Endothelial cell of umbilical vein (primary cell): ENCODE measurements around the gene PDYN. TPM values are rescaled to one million over a fixed set of nuclear protein-coding genes. Genes with fewer than 3 reads are reported as not detected.

Experiments used
- BruUV-seq: library from RNA; stranded (reverse); fragments of 400-500 nt; replicated peaks from 2 replicates; lab custom pipeline; 2021; lab: Mats Ljungman, UMichigan
- CTCF ChIA-PET: fragments of 300-600, 350-600 bp; sonication (Branson Sonifier 250); formaldehyde crosslinking; loops from one replicate; lab custom pipeline; 2021; ENCODE audit warnings: antibody characterized with exemption, inconsistent platforms; lab: Charles Lee
- POLR2A ChIA-PET: fragments of 300-600, 350-600 bp; sonication (Branson Sonifier 250); formaldehyde crosslinking; loops from one replicate; lab custom pipeline; 2021; ENCODE audit warnings: antibody characterized with exemption, inconsistent platforms; lab: Charles Lee
- DNase-seq: peaks from one replicate; pipeline ENCODE4 v3.0.0-alpha.2; 2011; ENCODE audit warnings: low read depth, low spot score
- FAIRE-seq: peaks from 2 replicates; lab custom pipeline; 2011; peaks lifted over from hg19 to GRCh38; lab: Jason Lieb, UNC
- H2AFZ ChIP-seq: 2 replicates; pipeline ENCODE4 v1.6.0; 2012; ENCODE audit warnings: low read depth, low read length, control low read depth, inconsistent platforms
- H3K27ac ChIP-seq: 2 replicates; pipeline ENCODE4 v1.5.1; 2011; ENCODE audit warnings: low read depth, mild to moderate bottlenecking, control low read depth, low read length, moderate library complexity; ENCODE audit not compliant: insufficient read depth
- H3K27me3 ChIP-seq, 2 experiments: 2 replicates each; pipeline versions ENCODE4 v1.6.0 to v1.6.1; 2011; ENCODE audit warnings: low read length in 2 of 2, mixed read lengths in 1 of 2; ENCODE audit not compliant: control insufficient read depth in 2 of 2, insufficient read depth in 2 of 2
- H3K36me3 ChIP-seq, 2 experiments: 2 replicates in 1 of 2; 3 replicates in 1 of 2; pipeline ENCODE4 v1.5.1; 2011; ENCODE audit warnings: low read length in 2 of 2, mild to moderate bottlenecking in 1 of 2, moderate library complexity in 1 of 2; ENCODE audit not compliant: control insufficient read depth in 2 of 2, insufficient read depth in 2 of 2; ENCODE audit errors: extremely low read depth in 1 of 2
- H3K4me1 ChIP-seq: 3 replicates; pipeline ENCODE4 v1.5.1; 2011; ENCODE audit warnings: mild to moderate bottlenecking, low read length; ENCODE audit not compliant: control insufficient read depth, insufficient read depth; ENCODE audit errors: extremely low read depth
- H3K4me2 ChIP-seq: 2 replicates; pipeline ENCODE4 v1.6.1; 2011; ENCODE audit warnings: low read length, control low read depth, mixed read lengths; ENCODE audit not compliant: insufficient read depth
- H3K4me3 ChIP-seq, 3 experiments: fragments of 200-600 bp in 1 of 3; sonication (generic), shearing (Covaris generic) in 1 of 3; replicated peaks in 1 of 3; 2 replicates each; pipeline ENCODE4 v1.5.1; 2011 to 2016; ENCODE audit warnings: control low read depth in 3 of 3, low read length in 3 of 3, mild to moderate bottlenecking in 2 of 3, inconsistent platforms in 1 of 3, low read depth in 1 of 3, moderate library complexity in 1 of 3; ENCODE audit not compliant: insufficient read depth in 1 of 3
- H3K79me2 ChIP-seq: 2 replicates; pipeline ENCODE4 v1.6.0; 2012; ENCODE audit warnings: low read length, inconsistent platforms; ENCODE audit not compliant: control insufficient read depth, insufficient read depth
- H3K9ac ChIP-seq: replicated peaks from 2 replicates; pipeline ENCODE3; 2011; ENCODE audit warnings: low read length, control low read depth; ENCODE audit not compliant: insufficient read depth; ENCODE audit errors: extremely low read depth
- H3K9me1 ChIP-seq: replicated peaks from 3 replicates; pipeline ENCODE4 v1.6.0; 2011; ENCODE audit warnings: mild to moderate bottlenecking, low read length; ENCODE audit not compliant: control insufficient read depth, insufficient read depth; ENCODE audit errors: extremely low read depth
- H3K9me3 ChIP-seq: replicated peaks from 2 replicates; pipeline ENCODE4 v1.5.1; 2012; ENCODE audit warnings: low read length, inconsistent platforms; ENCODE audit not compliant: control insufficient read depth, insufficient read depth
- H4K20me1 ChIP-seq: replicated peaks from 2 replicates; pipeline ENCODE3; 2011; ENCODE audit warnings: mild to moderate bottlenecking, low read length; ENCODE audit not compliant: control insufficient read depth, insufficient read depth; ENCODE audit errors: extremely low read depth
- EZH2 ChIP-seq: IDR thresholded peaks from 2 replicates; pipeline ENCODE4 v1.6.1; 2012; ENCODE audit warnings: borderline replicate concordance, low read depth, mild to moderate bottlenecking, moderate library complexity, low read length, inconsistent platforms; ENCODE audit not compliant: severe bottlenecking
- FOS ChIP-seq: IDR thresholded peaks from 2 replicates; pipeline ENCODE4 v1.6.1; 2011; ENCODE audit warnings: mild to moderate bottlenecking, low read length, moderate library complexity, borderline replicate concordance; ENCODE audit not compliant: insufficient read depth
- GATA2 ChIP-seq: IDR thresholded peaks from 2 replicates; pipeline ENCODE4 v1.7.0; 2011; ENCODE audit warnings: low read depth, mild to moderate bottlenecking, moderate library complexity, mixed read lengths, low read length; ENCODE audit not compliant: insufficient read length, insufficient read depth
- JUN ChIP-seq: IDR thresholded peaks from 2 replicates; pipeline ENCODE4 v1.6.1; 2011; ENCODE audit warnings: borderline replicate concordance, low read depth; ENCODE audit not compliant: insufficient read length, insufficient read depth
- MYC ChIP-seq: IDR thresholded peaks from one replicate; pipeline ENCODE4 v1.6.1; 2011; ENCODE audit warnings: mild to moderate bottlenecking, low read depth, low read length
- POLR2A ChIP-seq: IDR thresholded peaks from 2 replicates; pipeline ENCODE4 v1.6.1; 2012; ENCODE audit warnings: low read depth, mild to moderate bottlenecking, control low read depth, low read length
- POLR2AphosphoS5 ChIP-seq: IDR thresholded peaks from 2 replicates; pipeline ENCODE4 v1.6.1; 2012; ENCODE audit warnings: low read depth, mild to moderate bottlenecking, control low read depth, low read length, moderate library complexity; ENCODE audit not compliant: insufficient read depth
- dilution Hi-C: fragments of 300-500 bp; cut with MboI; formaldehyde crosslinking; loops from one replicate; pipeline ENCODE4 v1.15.0; 2019; ENCODE audit warnings: low sequenced_read_pairs; ENCODE audit not compliant: extremely low pct_ligation_motif_present
- intact Hi-C: fragments of 100-400 bp; cut with micrococcal nuclease; formaldehyde crosslinking; loops from one replicate; pipeline ENCODE4 v1.10.0; 2022
- polyA plus RNA-seq, 4 experiments: library from polyadenylated mRNA; depleted of rRNA in 3 of 4; stranded (reverse) in 3 of 4; unstranded in 1 of 4; fragments of >200 nt; gene quantifications; 2 replicates each; pipeline versions ENCODE4 v1.2.1 to v1.2.3, GENCODE V29; 2011 to 2012; ENCODE audit warnings: missing spikeins in 1 of 4
- total RNA-seq: library from RNA; stranded (reverse); gene quantifications from 2 replicates; pipeline ENCODE4 v1.2.3, GENCODE V29; 2021
- TF ChIP-seq, protein P1 (sequence below), 2 donors: IDR thresholded peaks; 1 replicate in 1 of 2; 2 replicates in 1 of 2; pipeline ENCODE4 v1.5.1; 2011; ENCODE audit warnings: low read length in 2 of 2, mild to moderate bottlenecking in 2 of 2, moderate library complexity in 2 of 2, control low read depth in 1 of 2, inconsistent platforms in 1 of 2, low read depth in 1 of 2; ENCODE audit not compliant: insufficient read depth in 1 of 2; ENCODE audit errors: extremely low read depth in 1 of 2

PDYN gene
- total and polyA plus RNA-seq, 2 donors (not counting 3 experiments of a cell fraction or from before 2014, with no cell fraction given), result not detected

DNA sequence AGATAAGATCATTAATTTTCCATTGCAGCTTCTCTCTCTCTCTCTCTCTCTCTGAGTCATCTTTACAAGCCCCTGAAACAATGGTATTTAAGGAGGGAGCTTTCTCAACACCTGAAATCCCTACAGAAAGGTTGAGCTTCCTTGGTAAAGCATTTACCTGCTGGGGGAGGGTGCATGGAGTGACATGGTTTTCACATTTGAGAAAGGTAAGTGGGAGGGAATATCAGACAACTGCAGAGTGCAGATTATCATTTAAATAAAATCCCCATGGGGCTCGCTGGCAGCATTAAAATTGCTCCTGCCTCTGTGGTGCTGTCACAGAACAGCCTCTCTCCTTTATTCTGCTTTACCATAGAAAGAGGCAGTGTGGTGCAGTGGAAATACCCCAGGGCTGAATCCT, 10.3 kb upstream of the PDYN start:
- Histone ChIP-seq H3K9me1 (no peaks in the 10 kb centered on the region), H3K4me1 (no peaks in the 10 kb centered on the region), H3K4me3 (no peak overlapping the region), H3K36me3 (no peaks in the 10 kb centered on the region), H3K79me2 (no peaks in the 10 kb centered on the region), H3K9me3 (no peaks in the 10 kb centered on the region), H4K20me1 (no peaks in the 10 kb centered on the region), H3K4me2 (no peak overlapping the region), H3K9ac (no peak overlapping the region), H2AFZ (no peak overlapping the region), H3K27me3 (no peaks in the 10 kb centered on the region), H3K27ac (no peak overlapping the region)
- FAIRE-seq (no peak), DNase-seq (no peak)
- ChIA-PET CTCF (interaction anchor here (2.8 kb wide), 1 partner anchor 168 kb away, joined by 12 read pairs; no protein-coding TSS in a partner anchor), POLR2A (no interaction called here)
- no TSS peak for BruUV-seq
- no peak for TF ChIP-seq FOS
- no peak for TF ChIP-seq GATA2
- TF ChIP-seq JUN, result no peak
- no peak for TF ChIP-seq MYC
- no peak for TF ChIP-seq POLR2AphosphoS5
- no peak for TF ChIP-seq POLR2A
- no peak for TF ChIP-seq EZH2
- TF ChIP-seq, protein P1, sequence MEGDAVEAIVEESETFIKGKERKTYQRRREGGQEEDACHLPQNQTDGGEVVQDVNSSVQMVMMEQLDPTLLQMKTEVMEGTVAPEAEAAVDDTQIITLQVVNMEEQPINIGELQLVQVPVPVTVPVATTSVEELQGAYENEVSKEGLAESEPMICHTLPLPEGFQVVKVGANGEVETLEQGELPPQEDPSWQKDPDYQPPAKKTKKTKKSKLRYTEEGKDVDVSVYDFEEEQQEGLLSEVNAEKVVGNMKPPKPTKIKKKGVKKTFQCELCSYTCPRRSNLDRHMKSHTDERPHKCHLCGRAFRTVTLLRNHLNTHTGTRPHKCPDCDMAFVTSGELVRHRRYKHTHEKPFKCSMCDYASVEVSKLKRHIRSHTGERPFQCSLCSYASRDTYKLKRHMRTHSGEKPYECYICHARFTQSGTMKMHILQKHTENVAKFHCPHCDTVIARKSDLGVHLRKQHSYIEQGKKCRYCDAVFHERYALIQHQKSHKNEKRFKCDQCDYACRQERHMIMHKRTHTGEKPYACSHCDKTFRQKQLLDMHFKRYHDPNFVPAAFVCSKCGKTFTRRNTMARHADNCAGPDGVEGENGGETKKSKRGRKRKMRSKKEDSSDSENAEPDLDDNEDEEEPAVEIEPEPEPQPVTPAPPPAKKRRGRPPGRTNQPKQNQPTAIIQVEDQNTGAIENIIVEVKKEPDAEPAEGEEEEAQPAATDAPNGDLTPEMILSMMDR (IDR thresholded peaks at IDR 0.05; ENCODE audit: extremely low read depth in 1 of 2, insufficient read depth in 1 of 2, low read depth in 1 of 2, low read length in 2 of 2), result no peak
- intact Hi-C loops, result no loop called here
- dilution Hi-C loops, result no loop called here
